ENCODE measurements around the gene SLC38A3. TPM values are rescaled to one million over a fixed set of nuclear protein-coding genes. Genes with fewer than 3 reads are reported as not detected.

Gene SLC38A3
- total and polyA plus RNA-seq, 2 of the 8 experiments (the other 6 are each of a cell fraction or from before 2014, with no cell fraction given) = 1.2 to 3.7 TPM

DNA sequence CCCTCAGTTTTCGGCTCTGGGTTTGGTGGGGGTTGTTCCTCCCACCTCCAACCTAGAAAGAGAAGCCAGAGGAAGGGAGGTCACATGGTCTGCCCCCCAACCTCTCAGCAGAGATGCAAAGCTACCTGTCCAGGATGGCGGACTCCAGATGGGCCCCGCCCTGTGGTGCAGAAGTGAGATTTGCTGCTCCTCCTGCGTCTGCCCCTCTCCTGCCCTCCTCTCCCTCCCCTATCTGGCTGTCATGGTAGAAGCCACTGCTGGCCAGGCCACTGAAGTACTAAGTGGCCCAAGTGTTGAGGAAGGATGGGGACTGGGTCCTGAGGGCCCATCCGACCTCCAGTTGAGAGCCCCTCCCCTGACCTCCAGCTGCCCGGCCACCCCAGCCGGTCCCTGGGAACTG is 61.8 kb downstream of the SLC38A3 start:
- H4K20me1 ChIP-seq (replicated peaks in 1 of 2; ENCODE audit: control insufficient read depth in 1 of 2, insufficient read depth in 2 of 2, low read length in 2 of 2) = peaks cover 0 to 1% of the 10 kb centered on the region in 2 experiments
- H4K91ac ChIP-seq (replicated peaks; ENCODE audit: insufficient read length, low read length) = peak overlapping the region; percentile 95
- H2BK12ac ChIP-seq (ENCODE audit: low read depth, low read length) = peak overlapping the region; percentile 72
- H3K79me2 ChIP-seq (ENCODE audit: control insufficient read depth in 1 of 2, insufficient read depth in 2 of 2, low read length in 2 of 2) = no peaks in the 10 kb centered on the region
- FAIRE-seq = no peak
- peaks cover 0 to 3% (median 0%) of the 10 kb centered on the region in 4 experiments; a peak in 3 of 7 replicates for H3K27me3 ChIP-seq (replicated peaks in 1 of 4; ENCODE audit: control insufficient read depth in 3 of 4, extremely low read depth in 1 of 4, insufficient read depth in 3 of 4, low read length in 3 of 4)
- H4K8ac ChIP-seq (ENCODE audit: extremely low read depth, insufficient read depth, low read length) = peak overlapping the region; percentile 25; the same call in 1 of the 2 replicates
- no peak for DNase-seq (ENCODE audit: low read depth in 1 of 2, low spot score in 2 of 2)
- no peaks in the 10 kb centered on the region for H3K79me1 ChIP-seq (ENCODE audit: low read depth, low read length)
- H3K4me1 ChIP-seq (replicated peaks in 1 of 4; ENCODE audit: control insufficient read depth in 3 of 4, insufficient read depth in 4 of 4, low read length in 3 of 4) = peaks cover 0 to 48% (median 36%) of the 10 kb centered on the region in 4 experiments; a peak in 6 of 7 replicates
- POLR2A ChIA-PET (ENCODE audit: partially characterized antibody) = interaction anchor here (0.6 to 3.5 kb wide), 12 partner anchors 9 to 80 kb away, joined by 3 to 19 read pairs (median 4); partner anchors contain the start of genes GNAI2 and LSMEM2
- peaks cover 4% of the 10 kb centered on the region; the same call in 1 of the 2 replicates for H3K23me2 ChIP-seq (ENCODE audit: low read depth, low read length)
- peak overlapping the region; percentile 58 for H3K4ac ChIP-seq (replicated peaks; ENCODE audit: insufficient read length, low read depth, low read length)
- peak overlapping the region; percentile 20; the same call in 1 of the 2 replicates for H2BK15ac ChIP-seq (ENCODE audit: low read length)
- no peak overlapping the region for H3K23ac ChIP-seq (ENCODE audit: insufficient read length)
- H3K18ac ChIP-seq (ENCODE audit: extremely low read depth, low read length) = peak overlapping the region; percentile 60; the same call in 1 of the 2 replicates
- no peaks in the 10 kb centered on the region for H3K9me3 ChIP-seq (ENCODE audit: insufficient read depth in 2 of 2, low read depth in 1 of 2, low read length in 1 of 2)
- peak overlapping the region; percentile 69 for H2BK120ac ChIP-seq (replicated peaks; ENCODE audit: low read depth, low read length)
- no peak overlapping the region for H2AFZ ChIP-seq (ENCODE audit: low read length)
- peak overlapping the region; percentile 38 for H4K5ac ChIP-seq (ENCODE audit: insufficient read length, low read depth, low read length)
- peak overlapping the region; percentile 26; the same call in 1 of the 2 replicates for H2BK5ac ChIP-seq (ENCODE audit: low read depth, low read length)
- H3K27ac ChIP-seq (ENCODE audit: low read depth, low read length) = no peak overlapping the region
- WGBS, 2 experiments (ENCODE audit: extremely low coverage in 1 of 2, insufficient coverage in 1 of 2, insufficient read length in 1 of 2, insufficient replicate concordance in 2 of 2, low coverage in 1 of 2, low lambda C conversion rate in 2 of 2, missing lambda C conversion rate in 1 of 2) = 87% methylated on average over 7 of the region's 7 CpGs; no CpG with 5 or more reads in 1 of the 2 experiments
- no peak overlapping the region; a peak in 1 of 8 replicates for H3K4me3 ChIP-seq (ENCODE audit: extremely low read depth in 1 of 4, insufficient read depth in 2 of 4, low read depth in 3 of 4, low read length in 4 of 4)
- peak overlapping the region; percentile 28 to 46; a peak in 3 of 4 replicates for H3K4me2 ChIP-seq (ENCODE audit: insufficient read depth in 1 of 2, low read depth in 2 of 2, low read length in 2 of 2)
- H3K14ac ChIP-seq (ENCODE audit: insufficient read length) = no peak overlapping the region
- peak overlapping the region; percentile 55; the same call in 1 of the 2 replicates for H2BK20ac ChIP-seq (ENCODE audit: low read length)
- H3K9ac ChIP-seq (replicated peaks in 1 of 4; ENCODE audit: extremely low read depth in 1 of 4, low read depth in 3 of 4, low read length in 3 of 4) = no peak overlapping the region
- H2AK5ac ChIP-seq (ENCODE audit: low read depth, low read length) = peak overlapping the region; percentile 45; the same call in 1 of the 2 replicates
- no peak overlapping the region for H3K56ac ChIP-seq (replicated peaks; ENCODE audit: insufficient read length, low read depth, low read length)
- CTCF ChIA-PET (ENCODE audit: partially characterized antibody) = interaction anchor here (0.5 to 53.5 kb wide), 10 partner anchors 9 to 122 kb away, joined by 3 to 2149 read pairs (median 16); partner anchors contain the start of genes GNAI2, GNAT1, HYAL2 and LSMEM2
- H3K36me3 ChIP-seq (ENCODE audit: control insufficient read depth in 2 of 4, insufficient read depth in 4 of 4, low read length in 3 of 4) = no peaks in the 10 kb centered on the region
- no peak for TF ChIP-seq SRF (IDR thresholded peaks at IDR 0.05; ENCODE audit: low read depth, low read length)
- no peak for TF ChIP-seq TEAD4 (IDR thresholded peaks at IDR 0.05; ENCODE audit: low read depth, low read length)
- TF ChIP-seq POU5F1 (IDR thresholded peaks at IDR 0.05; ENCODE audit: low read depth, low read length) = no peak
- TF ChIP-seq RAD21 (IDR thresholded peaks at IDR 0.05 in 1 of 2, conservative IDR thresholded peaks at IDR 0.05 in 1 of 2; ENCODE audit: low read depth in 2 of 2, low read length in 2 of 2) = no peak
- TF ChIP-seq BACH1 (IDR thresholded peaks at IDR 0.05; ENCODE audit: low read length) = no peak
- TF ChIP-seq KDM4A (IDR thresholded peaks at IDR 0.05; ENCODE audit: low read depth, low read length, severe bottlenecking) = no peak
- TF ChIP-seq TAF7 (optimal IDR thresholded peaks at IDR 0.05; ENCODE audit: borderline replicate concordance, low read depth, low read length) = no peak

All from H1 (cell line).